Stomach (tissue), 4 donors: Measurements from ENCODE around the gene CLEC11A.

Source experiments
- CTCF ChIP-seq, 7 experiments: fragments of 450-650 bp in 4 of 7; fragments of 200-600 bp in 3 of 7; sonication (generic) in 3 of 7; IDR thresholded peaks; one replicate each; pipeline ENCODE4 v1.5.1; 2016 to 2019; ENCODE audit warnings: antibody characterized with exemption in 7 of 7, control low read depth in 2 of 7, mild to moderate bottlenecking in 1 of 7
- POLR2A ChIP-seq, 4 donors: fragments of 450-650 bp; IDR thresholded peaks; one replicate each; pipeline ENCODE4 v1.6.1; 2016; ENCODE audit warnings: antibody characterized with exemption in 4 of 4, control low read depth in 2 of 4, mild to moderate bottlenecking in 1 of 4, moderate library complexity in 1 of 4

GRCh38 chr19:50735869-50736268 is 12.7 kb downstream of the CLEC11A start:
- TF ChIP-seq CTCF (IDR thresholded peaks at IDR 0.05) (no peak), POLR2A (IDR thresholded peaks at IDR 0.05) (no peak)
